NB4 (cell line): Measurements from ENCODE around the gene PCP4.

Source experiments
- POLR2A ChIP-seq: IDR thresholded peaks from 2 replicates; pipeline ENCODE4 v1.6.1; 2011; ENCODE audit warnings: mild to moderate bottlenecking; ENCODE audit not compliant: insufficient read length; ENCODE audit errors: extremely low read depth
- TF ChIP-seq, protein P1 (sequence below): IDR thresholded peaks from 2 replicates; pipeline ENCODE4 v1.6.1; 2011; ENCODE audit warnings: low read depth, low read length
- TF ChIP-seq, protein P2 (sequence below): IDR thresholded peaks from one replicate; pipeline ENCODE4 v1.5.1; 2012; ENCODE audit warnings: low read depth, low read length

DNA sequence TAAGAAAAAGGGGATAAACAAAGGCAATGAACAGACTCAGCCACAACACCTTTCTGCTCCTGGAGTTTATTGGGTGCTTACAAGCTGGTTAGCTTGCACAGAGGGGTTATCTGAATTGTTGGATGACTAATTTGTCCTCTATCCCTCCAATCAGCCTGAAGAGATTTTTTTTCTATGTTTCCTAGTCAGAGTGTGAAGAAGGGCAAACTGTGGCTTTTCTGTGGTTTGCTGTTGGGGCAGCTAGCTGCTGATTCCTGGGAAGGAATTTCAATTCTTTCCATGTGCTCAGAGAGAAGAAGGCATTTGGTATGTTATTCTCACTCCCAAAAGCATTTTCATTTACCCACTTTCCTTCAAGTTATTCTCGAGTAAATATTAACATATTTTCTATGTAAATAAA lies 48.6 kb downstream of the PCP4 start:
- TF ChIP-seq, protein P1, sequence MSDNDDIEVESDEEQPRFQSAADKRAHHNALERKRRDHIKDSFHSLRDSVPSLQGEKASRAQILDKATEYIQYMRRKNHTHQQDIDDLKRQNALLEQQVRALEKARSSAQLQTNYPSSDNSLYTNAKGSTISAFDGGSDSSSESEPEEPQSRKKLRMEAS = no peak
- TF ChIP-seq, protein P2, sequence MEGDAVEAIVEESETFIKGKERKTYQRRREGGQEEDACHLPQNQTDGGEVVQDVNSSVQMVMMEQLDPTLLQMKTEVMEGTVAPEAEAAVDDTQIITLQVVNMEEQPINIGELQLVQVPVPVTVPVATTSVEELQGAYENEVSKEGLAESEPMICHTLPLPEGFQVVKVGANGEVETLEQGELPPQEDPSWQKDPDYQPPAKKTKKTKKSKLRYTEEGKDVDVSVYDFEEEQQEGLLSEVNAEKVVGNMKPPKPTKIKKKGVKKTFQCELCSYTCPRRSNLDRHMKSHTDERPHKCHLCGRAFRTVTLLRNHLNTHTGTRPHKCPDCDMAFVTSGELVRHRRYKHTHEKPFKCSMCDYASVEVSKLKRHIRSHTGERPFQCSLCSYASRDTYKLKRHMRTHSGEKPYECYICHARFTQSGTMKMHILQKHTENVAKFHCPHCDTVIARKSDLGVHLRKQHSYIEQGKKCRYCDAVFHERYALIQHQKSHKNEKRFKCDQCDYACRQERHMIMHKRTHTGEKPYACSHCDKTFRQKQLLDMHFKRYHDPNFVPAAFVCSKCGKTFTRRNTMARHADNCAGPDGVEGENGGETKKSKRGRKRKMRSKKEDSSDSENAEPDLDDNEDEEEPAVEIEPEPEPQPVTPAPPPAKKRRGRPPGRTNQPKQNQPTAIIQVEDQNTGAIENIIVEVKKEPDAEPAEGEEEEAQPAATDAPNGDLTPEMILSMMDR = no peak
- no peak for TF ChIP-seq POLR2A
